Tibial nerve (tissue), 4 donors: ENCODE data around the gene INO80.

Experiments
- EP300 ChIP-seq, 2 donors: sonication (generic); formaldehyde crosslinking; IDR thresholded peaks; one replicate each; pipeline ENCODE4 v1.6.1; 2017; ENCODE audit warnings: antibody characterized with exemption in 2 of 2, mild to moderate bottlenecking in 1 of 2
- POLR2A ChIP-seq, 2 donors: fragments of 450-650 bp; IDR thresholded peaks; one replicate each; pipeline ENCODE4 v1.6.1; 2017; ENCODE audit warnings: antibody characterized with exemption in 2 of 2, mild to moderate bottlenecking in 2 of 2, moderate library complexity in 2 of 2
- TF ChIP-seq, protein P1 (sequence below), 5 experiments: fragments of 200-600 bp in 3 of 5; fragments of 450-650 bp in 2 of 5; sonication (generic) in 3 of 5; IDR thresholded peaks; one replicate each; pipeline ENCODE4 v1.5.1; 2016 to 2019; ENCODE audit warnings: antibody characterized with exemption in 5 of 5, mild to moderate bottlenecking in 3 of 5, moderate library complexity in 2 of 5

DNA sequence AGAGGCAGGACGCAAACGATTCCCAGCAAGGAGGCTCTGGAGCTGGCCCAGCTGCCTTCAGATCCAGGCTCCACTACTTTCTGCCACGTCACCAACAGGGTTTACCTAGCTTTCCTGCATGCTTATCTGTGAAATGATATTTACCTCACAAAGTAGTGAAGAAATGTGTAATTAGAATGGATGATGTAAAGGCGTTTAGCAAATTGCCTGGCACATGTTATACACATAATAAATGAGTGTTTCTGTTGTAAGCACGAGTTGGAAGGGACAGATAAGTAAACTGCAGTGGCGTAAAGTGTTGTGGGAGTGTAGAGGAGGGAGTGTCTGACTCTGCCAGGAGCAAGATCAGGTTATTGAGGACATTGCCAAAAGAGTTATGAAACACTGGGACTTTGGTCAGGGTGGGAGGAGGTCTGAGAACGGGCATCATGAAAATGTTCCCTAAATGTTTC, 166.3 kb downstream of the INO80 start:
- TF ChIP-seq, protein P1, sequence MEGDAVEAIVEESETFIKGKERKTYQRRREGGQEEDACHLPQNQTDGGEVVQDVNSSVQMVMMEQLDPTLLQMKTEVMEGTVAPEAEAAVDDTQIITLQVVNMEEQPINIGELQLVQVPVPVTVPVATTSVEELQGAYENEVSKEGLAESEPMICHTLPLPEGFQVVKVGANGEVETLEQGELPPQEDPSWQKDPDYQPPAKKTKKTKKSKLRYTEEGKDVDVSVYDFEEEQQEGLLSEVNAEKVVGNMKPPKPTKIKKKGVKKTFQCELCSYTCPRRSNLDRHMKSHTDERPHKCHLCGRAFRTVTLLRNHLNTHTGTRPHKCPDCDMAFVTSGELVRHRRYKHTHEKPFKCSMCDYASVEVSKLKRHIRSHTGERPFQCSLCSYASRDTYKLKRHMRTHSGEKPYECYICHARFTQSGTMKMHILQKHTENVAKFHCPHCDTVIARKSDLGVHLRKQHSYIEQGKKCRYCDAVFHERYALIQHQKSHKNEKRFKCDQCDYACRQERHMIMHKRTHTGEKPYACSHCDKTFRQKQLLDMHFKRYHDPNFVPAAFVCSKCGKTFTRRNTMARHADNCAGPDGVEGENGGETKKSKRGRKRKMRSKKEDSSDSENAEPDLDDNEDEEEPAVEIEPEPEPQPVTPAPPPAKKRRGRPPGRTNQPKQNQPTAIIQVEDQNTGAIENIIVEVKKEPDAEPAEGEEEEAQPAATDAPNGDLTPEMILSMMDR (IDR thresholded peaks at IDR 0.05): no peak
- no peak for TF ChIP-seq POLR2A (IDR thresholded peaks at IDR 0.05)
- TF ChIP-seq EP300 (IDR thresholded peaks at IDR 0.05): no peak
